Dedifferentiated amniotic fluid mesenchymal stem cell (primary cell): ENCODE results near the gene SLC25A45.
A peak's percentile ranks its signal among the peaks of the same experiment; 100 is the strongest.

Experiments
- DNase-seq: peaks from one replicate; pipeline ENCODE4 v3.0.0-alpha.2; 2016; ENCODE audit errors: extremely low spot score

SLC25A45 gene, protein sequence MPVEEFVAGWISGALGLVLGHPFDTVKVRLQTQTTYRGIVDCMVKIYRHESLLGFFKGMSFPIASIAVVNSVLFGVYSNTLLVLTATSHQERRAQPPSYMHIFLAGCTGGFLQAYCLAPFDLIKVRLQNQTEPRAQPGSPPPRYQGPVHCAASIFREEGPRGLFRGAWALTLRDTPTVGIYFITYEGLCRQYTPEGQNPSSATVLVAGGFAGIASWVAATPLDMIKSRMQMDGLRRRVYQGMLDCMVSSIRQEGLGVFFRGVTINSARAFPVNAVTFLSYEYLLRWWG

DNA sequence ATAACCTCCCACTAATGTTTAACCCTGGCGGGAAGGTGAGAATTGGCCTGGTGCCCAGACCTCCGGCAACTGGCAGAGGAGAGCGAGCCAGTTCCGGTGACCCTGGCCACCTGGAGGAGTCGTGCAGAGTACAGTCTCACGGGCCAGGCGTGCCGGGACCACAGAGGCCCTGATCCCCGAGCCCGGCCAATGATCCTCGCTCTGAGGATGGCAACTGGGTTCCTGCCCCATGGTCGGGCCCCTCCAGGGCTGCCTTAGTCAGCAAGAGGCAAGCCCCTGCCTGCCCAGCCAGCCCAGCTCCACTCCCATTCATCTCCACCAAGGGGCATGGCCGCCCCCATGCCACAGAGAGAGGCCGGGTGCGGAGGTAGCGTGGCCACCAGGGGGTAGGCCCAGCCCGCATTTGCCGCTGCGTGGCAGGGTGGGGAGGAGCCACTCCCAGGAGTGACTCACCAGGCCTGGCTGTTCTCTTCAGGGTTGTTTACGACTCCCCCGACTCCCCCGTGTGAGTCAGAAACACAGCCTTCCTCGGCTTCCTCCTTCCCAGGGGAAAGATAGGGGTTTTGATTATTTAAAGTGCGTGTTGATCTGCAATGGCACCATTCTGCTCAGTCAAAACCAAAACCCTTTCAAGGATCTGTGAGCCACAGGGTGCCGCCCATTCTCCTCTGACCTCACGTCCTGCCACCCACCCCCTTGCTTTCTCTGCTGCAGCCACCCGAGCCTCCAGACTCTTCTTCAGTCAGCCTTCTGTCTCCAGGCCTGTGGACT lies at the start of gene SLC25A45:
SLC25A45 (minus strand) TSS at position 614 of the 771 bp plus-strand sequence. CDS start 695 bp downstream, outside the sequence.
- DNase-seq = peak; percentile 96

DNA sequence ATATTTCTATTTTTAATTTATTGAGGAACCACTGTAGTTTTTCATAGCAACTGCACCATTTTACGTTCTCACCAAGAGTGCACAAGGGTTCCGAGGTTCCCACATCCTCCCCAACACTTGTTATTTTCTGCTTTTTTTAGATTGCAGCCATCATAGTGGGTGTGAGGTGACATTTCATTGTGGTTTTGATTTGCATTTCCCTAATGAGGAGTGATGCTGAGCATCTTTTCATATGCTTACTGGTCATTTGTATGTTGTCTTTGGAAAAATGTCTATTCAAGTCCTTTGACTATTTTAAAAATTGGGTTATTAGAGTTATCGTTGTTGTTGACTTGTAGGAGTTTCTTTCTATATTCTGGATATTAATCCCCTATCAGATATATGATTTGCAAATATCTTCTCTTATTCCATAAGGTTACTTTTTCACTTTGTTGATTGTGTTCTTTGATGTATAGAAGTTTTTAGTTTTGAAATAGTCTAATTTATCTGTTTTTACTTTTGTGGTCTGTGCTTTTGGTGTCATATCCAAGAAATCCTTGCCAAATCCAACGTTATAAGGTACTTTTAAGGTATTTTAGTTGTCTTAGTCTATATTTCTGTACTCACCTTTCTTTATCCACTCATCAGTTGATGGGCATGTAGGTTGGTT lies 49.1 kb upstream of the SLC25A45 start:
- no peak for DNase-seq

DNA sequence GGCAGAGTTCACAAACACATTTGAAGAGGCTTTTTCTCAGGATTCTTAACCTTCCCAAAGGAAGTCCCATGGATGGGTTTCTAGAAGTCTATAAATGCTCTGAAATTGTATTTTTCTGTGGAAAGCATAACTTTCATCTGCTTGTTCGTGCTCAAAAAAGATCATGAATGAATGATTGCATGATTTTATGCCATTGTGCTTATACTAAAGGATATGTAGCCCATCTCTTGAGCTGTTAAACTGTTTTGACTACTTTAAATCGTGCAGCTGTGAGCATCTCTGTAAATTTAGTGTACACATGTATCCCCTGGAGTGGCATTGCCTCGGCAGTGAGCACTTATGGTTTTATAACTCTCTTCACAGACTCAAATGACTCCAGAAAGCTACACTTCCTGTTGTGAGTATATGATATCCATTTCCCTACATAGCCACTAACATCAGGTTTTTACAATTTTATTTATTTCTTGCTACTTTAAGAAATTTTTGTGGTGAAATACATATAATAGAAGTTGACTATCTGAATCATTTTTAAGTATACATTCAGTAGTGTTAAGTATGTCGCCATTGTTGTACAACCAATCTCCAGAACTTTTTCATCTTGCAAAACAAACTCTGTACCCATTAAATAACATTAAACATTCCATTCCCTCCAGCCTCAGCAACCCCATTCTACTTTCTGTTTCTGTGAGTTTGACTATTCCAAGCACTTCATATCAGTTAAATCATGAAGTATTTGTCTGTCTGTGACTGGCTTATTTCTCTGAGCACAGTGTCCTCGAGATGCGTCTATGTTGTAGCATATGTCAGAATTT lies 48.2 kb upstream of the SLC25A45 start:
- DNase-seq = no peak

DNA sequence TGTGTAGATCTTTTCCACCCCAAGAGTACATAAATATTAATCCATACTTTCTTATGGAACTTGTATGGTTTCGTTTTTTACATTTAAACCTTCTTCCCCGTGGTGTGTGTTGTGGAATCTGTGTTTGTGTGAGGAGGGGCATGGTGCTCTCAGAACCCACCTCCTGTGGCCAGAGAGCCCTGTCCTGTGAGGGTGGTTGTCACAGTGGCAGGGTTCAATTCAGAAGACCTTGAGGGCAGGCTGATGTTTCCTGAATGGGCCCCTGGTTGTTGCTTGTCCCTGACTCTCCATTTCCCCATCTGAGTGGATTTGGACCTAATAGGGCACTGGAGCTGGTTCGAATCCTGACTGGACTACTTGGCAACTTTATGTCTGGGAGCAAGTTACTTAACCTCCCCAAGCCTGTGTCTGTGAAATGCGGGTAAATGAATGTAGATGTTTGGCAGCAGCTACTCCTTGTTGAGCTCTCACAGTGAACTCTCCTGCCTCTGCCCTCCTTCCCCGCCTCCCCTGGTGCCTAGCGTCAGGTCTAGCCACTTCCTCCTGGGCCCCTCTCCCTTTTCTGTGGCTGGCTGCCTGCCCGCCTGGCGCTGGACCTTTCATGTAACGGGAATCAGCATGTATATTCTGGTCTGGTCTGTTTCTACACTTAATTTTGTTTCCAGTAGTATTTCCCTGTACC lies 47.4 kb upstream of the SLC25A45 start:
- DNase-seq = peak; percentile 64

DNA sequence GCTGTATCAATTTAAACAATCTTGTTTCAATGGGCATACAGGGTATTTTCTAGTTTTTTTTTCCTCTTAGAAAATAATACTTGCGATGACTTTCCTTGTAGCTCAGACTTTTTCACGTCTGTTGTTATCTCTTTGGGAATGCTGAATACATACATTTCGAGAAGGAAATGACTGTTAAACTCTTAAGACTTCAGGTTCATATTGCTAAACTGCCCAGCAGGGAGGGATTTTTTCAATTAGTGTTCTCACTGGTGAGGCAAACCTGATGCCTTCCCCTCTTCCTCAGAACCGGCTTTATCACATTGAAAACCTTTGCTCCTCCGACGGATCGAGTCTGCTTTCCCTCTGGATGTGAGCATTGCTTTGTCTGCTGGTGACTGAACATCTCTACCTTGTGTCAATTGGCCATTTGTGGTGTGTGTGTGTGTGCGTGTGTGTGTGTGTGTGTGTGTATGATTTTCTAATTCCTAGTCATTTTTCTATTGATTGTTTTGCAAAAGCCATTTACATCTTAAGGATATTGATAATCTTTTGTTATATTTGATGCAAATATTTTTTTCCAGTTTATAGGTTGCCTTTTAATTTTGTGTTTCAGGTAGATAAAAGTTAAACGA lies 46.7 kb upstream of the SLC25A45 start:
- peak; percentile 63 for DNase-seq

GRCh38 chr11:65428578-65429067 lies 46.2 kb upstream of the SLC25A45 start:
- DNase-seq = no peak

GRCh38 chr11:65427691-65428577 lies 45.5 kb upstream of the SLC25A45 start:
- peak; percentile 62 for DNase-seq

GRCh38 chr11:65426839-65427690 lies 44.6 kb upstream of the SLC25A45 start:
- peak; percentile 63 for DNase-seq

GRCh38 chr11:65425971-65426838 lies 43.8 kb upstream of the SLC25A45 start:
- DNase-seq = peak; percentile 82

DNA sequence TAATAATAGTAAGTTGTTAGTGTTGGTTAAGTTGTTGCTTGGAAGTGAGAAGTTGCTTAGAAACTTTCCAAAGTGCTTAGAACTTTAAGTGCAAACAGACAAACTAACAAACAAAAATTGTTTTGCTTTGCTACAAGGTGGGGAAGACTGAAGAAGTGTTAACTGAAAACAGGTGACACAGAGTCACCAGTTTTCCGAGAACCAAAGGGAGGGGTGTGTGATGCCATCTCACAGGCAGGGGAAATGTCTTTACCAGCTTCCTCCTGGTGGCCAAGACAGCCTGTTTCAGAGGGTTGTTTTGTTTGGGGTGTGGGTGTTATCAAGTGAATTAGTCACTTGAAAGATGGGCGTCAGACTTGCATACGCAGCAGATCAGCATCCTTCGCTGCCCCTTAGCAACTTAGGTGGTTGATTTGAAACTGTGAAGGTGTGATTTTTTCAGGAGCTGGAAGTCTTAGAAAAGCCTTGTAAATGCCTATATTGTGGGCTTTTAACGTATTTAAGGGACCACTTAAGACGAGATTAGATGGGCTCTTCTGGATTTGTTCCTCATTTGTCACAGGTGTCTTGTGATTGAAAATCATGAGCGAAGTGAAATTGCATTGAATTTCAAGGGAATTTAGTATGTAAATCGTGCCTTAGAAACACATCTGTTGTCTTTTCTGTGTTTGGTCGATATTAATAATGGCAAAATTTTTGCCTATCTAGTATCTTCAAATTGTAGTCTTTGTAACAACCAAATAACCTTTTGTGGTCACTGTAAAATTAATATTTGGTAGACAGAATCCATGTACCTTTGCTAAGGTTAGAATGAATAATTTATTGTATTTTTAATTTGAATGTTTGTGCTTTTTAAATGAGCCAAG lies 42.9 kb upstream of the SLC25A45 start:
- DNase-seq = peak; percentile 57

GRCh38 chr11:65424205-65425104 lies 42.0 kb upstream of the SLC25A45 start:
- no peak for DNase-seq

GRCh38 chr11:65423516-65424204 lies 41.2 kb upstream of the SLC25A45 start:
- no peak for DNase-seq

GRCh38 chr11:65422633-65423515 lies 40.4 kb upstream of the SLC25A45 start, which contains the start of gene NEAT1:
Gene NEAT1, plus strand, starts transcription at chr11:65422798.
- peak; percentile 91 for DNase-seq
